ENCODE results near the gene ETNPPL.

DNA sequence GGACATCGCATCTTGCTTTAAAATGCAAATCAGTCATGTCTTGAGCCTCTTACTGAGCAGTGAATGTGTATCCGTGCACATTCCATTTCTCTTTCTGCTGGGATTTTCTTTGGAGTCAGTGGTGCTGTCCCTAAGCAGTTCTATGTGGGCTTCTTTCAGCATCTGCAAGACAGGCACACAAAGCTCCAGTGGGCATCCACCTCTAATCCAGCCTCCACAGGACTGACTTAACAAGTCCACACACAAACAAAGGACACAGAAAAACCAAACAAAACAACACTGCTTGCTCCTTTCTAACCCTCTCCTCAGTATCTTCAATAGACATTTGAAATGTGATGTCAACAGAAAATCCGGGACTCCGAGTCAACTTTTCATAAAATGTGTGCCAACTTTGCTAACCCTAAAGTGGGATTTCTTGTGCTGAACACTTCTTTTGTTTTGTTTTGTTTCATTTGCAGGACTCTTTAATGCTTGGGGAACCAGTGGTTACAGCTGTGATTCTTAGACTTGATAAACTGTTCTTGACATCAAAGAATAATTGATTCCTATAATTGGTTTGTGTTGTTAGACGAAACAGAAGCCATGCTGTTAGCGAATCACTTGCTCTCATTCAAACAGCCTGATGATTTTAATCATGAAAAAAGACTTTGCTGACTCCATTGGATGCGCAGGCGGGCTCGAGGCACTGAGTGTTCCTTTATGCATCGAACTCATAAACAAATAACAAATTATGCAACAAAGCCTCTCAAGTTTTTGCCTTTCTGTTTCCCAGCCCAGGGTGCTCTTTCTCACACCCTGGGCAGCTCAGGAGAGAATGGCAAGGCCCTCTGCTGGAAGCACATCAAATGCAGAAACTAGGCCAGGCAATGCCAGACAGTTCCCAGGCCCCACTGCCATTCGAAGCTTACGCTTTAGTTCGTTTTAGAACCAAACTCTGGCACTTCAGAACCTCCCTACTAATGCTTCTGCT is 20.1 kb downstream of the ETNPPL start:
- TF ChIP-seq DNMT1 (IDR thresholded peaks at IDR 0.05) (no peak), SRF (CRISPR knock-in tag; IDR thresholded peaks at IDR 0.05) (no peak), ARID4B (CRISPR knock-in tag; IDR thresholded peaks at IDR 0.05) (no peak), ZNF431 (CRISPR knock-in tag; IDR thresholded peaks at IDR 0.05) (no peak)
- TF ChIP-seq, protein P1, sequence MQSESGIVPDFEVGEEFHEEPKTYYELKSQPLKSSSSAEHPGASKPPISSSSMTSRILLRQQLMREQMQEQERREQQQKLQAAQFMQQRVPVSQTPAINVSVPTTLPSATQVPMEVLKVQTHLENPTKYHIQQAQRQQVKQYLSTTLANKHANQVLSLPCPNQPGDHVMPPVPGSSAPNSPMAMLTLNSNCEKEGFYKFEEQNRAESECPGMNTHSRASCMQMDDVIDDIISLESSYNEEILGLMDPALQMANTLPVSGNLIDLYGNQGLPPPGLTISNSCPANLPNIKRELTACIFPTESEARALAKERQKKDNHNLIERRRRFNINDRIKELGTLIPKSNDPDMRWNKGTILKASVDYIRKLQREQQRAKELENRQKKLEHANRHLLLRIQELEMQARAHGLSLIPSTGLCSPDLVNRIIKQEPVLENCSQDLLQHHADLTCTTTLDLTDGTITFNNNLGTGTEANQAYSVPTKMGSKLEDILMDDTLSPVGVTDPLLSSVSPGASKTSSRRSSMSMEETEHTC (IDR thresholded peaks at IDR 0.05): no peak
